Caco-2 (cell line): ENCODE data around the gene RIN3. TPM values are rescaled to one million over a fixed set of nuclear protein-coding genes. Genes with fewer than 3 reads are reported as not detected.

Experiments used
- BruUV-seq: library from RNA; stranded (reverse); fragments of 400-500 nt; replicated peaks from 2 replicates; lab custom pipeline; 2021; lab: Mats Ljungman, UMichigan
- CTCF ChIA-PET: fragments of 300-600 bp; sonication (Branson Sonifier 250); formaldehyde crosslinking; loops from one replicate; lab custom pipeline; 2022; ENCODE audit warnings: antibody characterized with exemption; lab: Charles Lee
- POLR2A ChIA-PET: fragments of 300-600 bp; sonication (Branson Sonifier 250); formaldehyde crosslinking; loops from one replicate; lab custom pipeline; 2022; ENCODE audit warnings: antibody characterized with exemption; lab: Charles Lee
- DNase-seq, 2 experiments: peaks; one replicate each; pipeline versions ENCODE4 v3.0.0 to v3.0.0-alpha.2; 2020 to 2022
- H3K27me3 ChIP-seq: replicated peaks from 2 replicates; pipeline ENCODE4 v1.6.0; 2011; ENCODE audit warnings: low read length; ENCODE audit not compliant: control insufficient read depth, insufficient read depth
- H3K36me3 ChIP-seq: 2 replicates; pipeline ENCODE4 v1.5.1; 2011; ENCODE audit warnings: low read length; ENCODE audit not compliant: control insufficient read depth, insufficient read depth
- H3K4me1 ChIP-seq: fragments of 250-450 bp; sonication (Bioruptor Pico); 2 replicates; pipeline ENCODE4 v1.5.1; 2020; ENCODE audit warnings: mild to moderate bottlenecking
- H3K4me3 ChIP-seq: 2 replicates; pipeline ENCODE4 v1.5.1; 2011; ENCODE audit warnings: low read depth, mild to moderate bottlenecking, control low read depth, low read length
- H3K9me3 ChIP-seq: fragments of 250-450 bp; sonication (Bioruptor Pico); 2 replicates; pipeline ENCODE4 v1.5.1; 2020; ENCODE audit warnings: mild to moderate bottlenecking, moderate library complexity
- H3K27ac Mint-ChIP-seq: one replicate; pipeline ENCODE4 v1.8.0; 2022; ENCODE audit warnings: mixed read lengths; ENCODE audit not compliant: unreplicated experiment
- H3K27me3 Mint-ChIP-seq: one replicate; pipeline ENCODE4 v1.8.0; 2022; ENCODE audit warnings: mixed read lengths; ENCODE audit not compliant: insufficient read depth, unreplicated experiment
- H3K36me3 Mint-ChIP-seq: one replicate; pipeline ENCODE4 v1.8.0; 2022; ENCODE audit warnings: mild to moderate bottlenecking, mixed read lengths; ENCODE audit not compliant: insufficient read depth, unreplicated experiment
- H3K4me1 Mint-ChIP-seq: one replicate; pipeline ENCODE4 v1.8.0; 2022; ENCODE audit warnings: low read depth, mixed read lengths; ENCODE audit not compliant: unreplicated experiment
- H3K4me3 Mint-ChIP-seq: one replicate; pipeline ENCODE4 v1.8.0; 2022; ENCODE audit warnings: mild to moderate bottlenecking, moderate library complexity, mixed read lengths; ENCODE audit not compliant: unreplicated experiment
- H3K9me3 Mint-ChIP-seq: one replicate; pipeline ENCODE4 v1.8.0; 2022; ENCODE audit warnings: mixed read lengths; ENCODE audit not compliant: unreplicated experiment
- intact Hi-C: fragments of 100-400 bp; cut with micrococcal nuclease; formaldehyde crosslinking; loops from one replicate; pipeline ENCODE4 v1.10.0; 2022; ENCODE audit not compliant: unreplicated experiment
- total RNA-seq: library from RNA; stranded (reverse); gene quantifications from 2 replicates; pipeline ENCODE4 v1.2.3, GENCODE V29; 2022
- TF ChIP-seq, protein P1 (sequence below), 2 experiments: fragments of 200-600 bp in 1 of 2; IDR thresholded peaks; 1 replicate in 1 of 2; 2 replicates in 1 of 2; pipeline versions ENCODE4 v1.5.1 to v1.8.0; 2011 to 2022; ENCODE audit warnings: antibody characterized with exemption in 1 of 2, control low read depth in 1 of 2, inconsistent platforms in 1 of 2, low read depth in 1 of 2, low read length in 1 of 2, mild to moderate bottlenecking in 1 of 2, moderate library complexity in 1 of 2; ENCODE audit not compliant: insufficient read depth in 1 of 2, severe bottlenecking in 1 of 2, unreplicated experiment in 1 of 2

Gene RIN3
- total RNA-seq, 1 experiment from 2014 or later: 20.7 TPM

GRCh38 chr14:92507174-92507768 is 6.3 kb upstream of the RIN3 start:
- H3K4me1 ChIP-seq: peaks cover 44% of the 10 kb centered on the region
- H3K27me3 Mint-ChIP-seq: no peaks in the 10 kb centered on the region
- peaks cover 19% of the 10 kb centered on the region for H3K36me3 Mint-ChIP-seq
- intact Hi-C loops: no loop called here
- no peaks in the 10 kb centered on the region for H3K27me3 ChIP-seq
- no peak for DNase-seq
- H3K36me3 ChIP-seq: no peaks in the 10 kb centered on the region
- TF ChIP-seq, protein P1, sequence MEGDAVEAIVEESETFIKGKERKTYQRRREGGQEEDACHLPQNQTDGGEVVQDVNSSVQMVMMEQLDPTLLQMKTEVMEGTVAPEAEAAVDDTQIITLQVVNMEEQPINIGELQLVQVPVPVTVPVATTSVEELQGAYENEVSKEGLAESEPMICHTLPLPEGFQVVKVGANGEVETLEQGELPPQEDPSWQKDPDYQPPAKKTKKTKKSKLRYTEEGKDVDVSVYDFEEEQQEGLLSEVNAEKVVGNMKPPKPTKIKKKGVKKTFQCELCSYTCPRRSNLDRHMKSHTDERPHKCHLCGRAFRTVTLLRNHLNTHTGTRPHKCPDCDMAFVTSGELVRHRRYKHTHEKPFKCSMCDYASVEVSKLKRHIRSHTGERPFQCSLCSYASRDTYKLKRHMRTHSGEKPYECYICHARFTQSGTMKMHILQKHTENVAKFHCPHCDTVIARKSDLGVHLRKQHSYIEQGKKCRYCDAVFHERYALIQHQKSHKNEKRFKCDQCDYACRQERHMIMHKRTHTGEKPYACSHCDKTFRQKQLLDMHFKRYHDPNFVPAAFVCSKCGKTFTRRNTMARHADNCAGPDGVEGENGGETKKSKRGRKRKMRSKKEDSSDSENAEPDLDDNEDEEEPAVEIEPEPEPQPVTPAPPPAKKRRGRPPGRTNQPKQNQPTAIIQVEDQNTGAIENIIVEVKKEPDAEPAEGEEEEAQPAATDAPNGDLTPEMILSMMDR (IDR thresholded peaks at IDR 0.05; ENCODE audit: insufficient read depth in 1 of 2, low read depth in 1 of 2, low read length in 1 of 2, severe bottlenecking in 1 of 2, unreplicated experiment in 1 of 2): no peak
- H3K27ac Mint-ChIP-seq: no peak overlapping the region
- H3K4me1 Mint-ChIP-seq: peaks cover 38% of the 10 kb centered on the region
- ChIA-PET POLR2A (no interaction called here), CTCF (no interaction called here)
- H3K4me3 Mint-ChIP-seq: no peak overlapping the region
- no peaks in the 10 kb centered on the region for H3K9me3 ChIP-seq
- H3K9me3 Mint-ChIP-seq: no peaks in the 10 kb centered on the region
- BruUV-seq: no TSS peak
- no peak overlapping the region for H3K4me3 ChIP-seq

- peak; percentile 68 to 75 for DNase-seq
- H3K27me3 ChIP-seq: no peaks in the 10 kb centered on the region
- CTCF ChIA-PET: interaction anchor here (0.6 kb wide), 1 partner anchor 97 kb away, joined by 3 read pairs; no protein-coding TSS in a partner anchor
- H3K36me3 ChIP-seq: no peaks in the 10 kb centered on the region
- H3K27ac Mint-ChIP-seq: peak overlapping the region; percentile 72
- TF ChIP-seq, protein P1 (IDR thresholded peaks at IDR 0.05; ENCODE audit: insufficient read depth in 1 of 2, low read depth in 1 of 2, low read length in 1 of 2, severe bottlenecking in 1 of 2, unreplicated experiment in 1 of 2): peak; percentile 40 to 53
- intact Hi-C loops: loop anchor here (1.0 kb wide), 1 partner anchor 39 kb away; no protein-coding TSS in a partner anchor
- BruUV-seq: no TSS peak
- H3K36me3 Mint-ChIP-seq: no peaks in the 10 kb centered on the region
- no peaks in the 10 kb centered on the region for H3K9me3 ChIP-seq
- no peak overlapping the region for H3K4me3 Mint-ChIP-seq
- H3K27me3 Mint-ChIP-seq: no peaks in the 10 kb centered on the region
- H3K4me1 ChIP-seq: peaks cover 27% of the 10 kb centered on the region; the same call in 1 of the 2 replicates
- H3K4me3 ChIP-seq: no peak overlapping the region
- peaks cover 18% of the 10 kb centered on the region for H3K4me1 Mint-ChIP-seq
- H3K9me3 Mint-ChIP-seq: no peaks in the 10 kb centered on the region
- POLR2A ChIA-PET: no interaction called here
Measured at GRCh38 chr14:92510972-92511371, 2.6 kb upstream of the RIN3 start.

DNA sequence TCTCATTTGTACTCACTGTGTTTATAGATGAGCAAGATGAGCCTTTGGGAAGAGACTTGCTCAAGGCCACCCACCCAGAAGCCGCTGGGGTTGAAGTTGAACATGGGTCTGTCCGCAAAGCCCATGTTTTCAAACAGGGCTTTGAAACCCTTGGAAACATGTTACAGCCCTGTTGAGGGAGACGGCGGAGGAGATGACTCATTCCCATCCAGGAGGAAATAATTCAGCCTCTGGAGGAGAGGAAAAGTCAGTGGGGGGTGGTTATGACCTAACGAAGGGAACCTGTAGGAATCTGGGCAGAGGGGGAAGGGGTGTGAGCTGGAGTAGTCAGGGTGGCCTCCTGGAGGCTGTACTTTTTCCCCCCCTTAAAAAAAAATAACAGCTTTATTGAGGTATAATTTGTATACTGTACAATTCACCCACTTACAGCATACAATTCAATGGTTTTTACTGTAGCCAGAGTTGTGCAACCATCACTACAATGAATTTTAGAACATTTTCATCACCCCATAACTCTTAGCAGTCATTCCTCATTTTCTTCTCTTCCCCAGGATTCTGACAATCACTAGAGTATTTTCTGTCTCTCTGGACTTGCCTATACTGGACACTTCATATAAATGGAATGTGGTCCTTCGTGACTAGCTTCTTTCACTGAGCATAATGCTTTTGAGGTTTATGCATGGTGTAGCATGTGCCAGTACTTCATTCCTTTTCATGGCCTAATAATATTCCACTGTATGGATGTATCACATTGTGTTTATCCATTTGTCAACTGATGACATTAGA is 1.9 kb upstream of the RIN3 start:
- no peaks in the 10 kb centered on the region for H3K9me3 ChIP-seq
- peaks cover 18% of the 10 kb centered on the region for H3K4me1 Mint-ChIP-seq
- no peak overlapping the region for H3K4me3 Mint-ChIP-seq
- H3K9me3 Mint-ChIP-seq: no peaks in the 10 kb centered on the region
- no peak overlapping the region for H3K4me3 ChIP-seq
- intact Hi-C loops: loop anchor here (1.0 kb wide), 1 partner anchor 39 kb away; no protein-coding TSS in a partner anchor
- H3K27ac Mint-ChIP-seq: peak overlapping the region; percentile 72
- no peak for DNase-seq
- TF ChIP-seq, protein P1 (IDR thresholded peaks at IDR 0.05; ENCODE audit: insufficient read depth in 1 of 2, low read depth in 1 of 2, low read length in 1 of 2, severe bottlenecking in 1 of 2, unreplicated experiment in 1 of 2): no peak
- H3K36me3 ChIP-seq: no peaks in the 10 kb centered on the region
- no peaks in the 10 kb centered on the region for H3K27me3 ChIP-seq
- H3K4me1 ChIP-seq: peaks cover 27% of the 10 kb centered on the region; the same call in 1 of the 2 replicates
- H3K36me3 Mint-ChIP-seq: no peaks in the 10 kb centered on the region
- CTCF ChIA-PET: interaction anchor here (0.5 to 0.6 kb wide), 2 partner anchors 93 to 96 kb away, joined by 3 to 4 read pairs; no protein-coding TSS in a partner anchor
- POLR2A ChIA-PET: no interaction called here
- no peaks in the 10 kb centered on the region for H3K27me3 Mint-ChIP-seq
- no TSS peak for BruUV-seq
